Gastroesophageal sphincter (tissue), 4 donors: ENCODE data around the gene FAM83C. TPM values are rescaled to one million over a fixed set of nuclear protein-coding genes. Genes with fewer than 3 reads are reported as not detected.
A peak's percentile ranks its signal among the peaks of the same experiment; 100 is the strongest.

Experiments
- ATAC-seq: fragments of 150-250 bp; one replicate; pipeline ENCODE4 v1.9.1; 2016; ENCODE audit warnings: mild to moderate bottlenecking, moderate library complexity
- H3K27ac ChIP-seq, 4 donors: fragments of 200-600 bp; sonication (generic) in 3 of 4; 1 replicate in 3 of 4; 2 replicates in 1 of 4; pipeline ENCODE4 v1.5.1; 2016 to 2019
- H3K27me3 ChIP-seq: fragments of 200-600 bp; sonication (generic); one replicate; pipeline ENCODE4 v1.5.1; 2019
- H3K36me3 ChIP-seq, 2 donors: fragments of 200-600 bp; sonication (generic); one replicate each; pipeline ENCODE4 v1.5.1; 2019; ENCODE audit warnings: control low read depth in 1 of 2
- H3K4me1 ChIP-seq, 3 donors: fragments of 200-600 bp; sonication (generic); 1 replicate in 2 of 3; 2 replicates in 1 of 3; pipeline ENCODE4 v1.5.1; 2016 to 2019; ENCODE audit warnings: control low read depth in 2 of 3
- H3K4me3 ChIP-seq, 2 donors: fragments of 200-600 bp; sonication (generic); one replicate each; pipeline ENCODE4 v1.5.1; 2019; ENCODE audit warnings: mild to moderate bottlenecking in 1 of 2, moderate library complexity in 1 of 2
- H3K9me3 ChIP-seq, 3 donors: fragments of 200-600 bp; sonication (generic); one replicate each; pipeline ENCODE4 v1.5.1; 2017 to 2019; ENCODE audit warnings: control low read depth in 2 of 3
- CTCF ChIP-seq, 4 experiments: fragments of 200-600 bp in 2 of 4; fragments of 450-650 bp in 2 of 4; sonication (generic) in 1 of 4; IDR thresholded peaks; one replicate each; pipeline ENCODE4 v1.5.1; 2017 to 2019; ENCODE audit warnings: antibody characterized with exemption in 4 of 4, mild to moderate bottlenecking in 2 of 4, moderate library complexity in 2 of 4
- EP300 ChIP-seq: sonication (generic); formaldehyde crosslinking; IDR thresholded peaks from one replicate; pipeline ENCODE4 v1.6.1; 2017; ENCODE audit warnings: antibody characterized with exemption, mild to moderate bottlenecking
- POLR2A ChIP-seq, 2 donors: fragments of 450-650 bp; IDR thresholded peaks; one replicate each; pipeline ENCODE4 v1.6.1; 2017; ENCODE audit warnings: antibody characterized with exemption in 2 of 2, mild to moderate bottlenecking in 2 of 2, moderate library complexity in 1 of 2
- POLR2AphosphoS5 ChIP-seq: sonication (generic); formaldehyde crosslinking; IDR thresholded peaks from one replicate; pipeline ENCODE4 v1.6.1; 2017; ENCODE audit warnings: antibody characterized with exemption
- WGBS, 2 donors: methylation state at CpG; one replicate each; pipeline ENCODE4 v1.1.5; 2018; ENCODE audit warnings: low coverage in 1 of 2; 5-methylcytosine and 5-hydroxymethylcytosine counted together
- total RNA-seq, 4 donors: library from RNA; depleted of rRNA; stranded (reverse); fragments of >200 nt; gene quantifications; one replicate each; pipeline ENCODE4 v1.1.0, GENCODE V29; 2016

FAM83C gene
- total RNA-seq, 4 donors from 2014 or later = 1.4 TPM; not detected in 3

- no peaks in the 10 kb centered on the region for H3K9me3 ChIP-seq
Measured at GRCh38 chr20:35306931-35307517, 14.8 kb upstream of the FAM83C start.

DNA sequence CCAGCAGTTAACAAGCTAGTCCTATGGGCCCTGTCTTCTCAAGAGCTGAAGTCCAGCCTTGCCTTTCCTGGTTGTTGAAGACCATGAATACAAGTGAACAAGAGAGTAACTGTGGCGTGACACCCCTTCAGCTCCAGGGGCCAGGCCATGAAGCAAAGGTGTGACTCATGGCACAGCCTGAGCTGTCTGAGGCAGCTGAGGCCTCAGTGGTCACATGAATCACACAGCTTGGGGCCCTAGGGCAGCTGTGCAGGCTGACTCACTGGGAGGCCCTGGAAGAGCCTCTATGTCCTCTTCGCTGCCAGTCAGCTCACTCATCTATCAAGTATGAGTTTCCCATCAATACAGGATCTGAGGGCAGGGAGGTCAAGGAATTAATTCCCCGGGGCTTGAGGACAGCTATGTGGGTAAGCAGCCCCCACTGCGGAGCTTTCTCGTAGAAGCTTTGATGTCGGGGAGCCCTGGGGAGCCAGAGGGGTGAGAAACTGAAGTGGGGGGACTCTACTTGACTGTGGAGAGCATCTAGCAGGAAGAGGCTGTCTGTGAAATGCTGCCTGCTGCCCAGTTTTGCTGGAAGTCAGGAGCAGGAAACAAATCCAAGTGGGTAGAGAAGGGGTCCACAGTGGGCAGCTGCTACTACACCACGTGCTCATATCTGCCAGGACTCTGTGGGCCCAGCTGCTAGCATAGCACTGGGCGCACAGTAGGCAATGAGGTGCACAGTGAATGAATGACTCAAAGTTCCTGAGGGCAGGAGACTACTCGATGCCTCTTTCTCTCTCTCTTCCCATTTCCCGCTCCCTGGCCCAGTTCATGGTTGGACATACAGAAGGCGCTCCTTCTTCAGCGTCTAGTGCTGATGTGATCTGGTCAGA is 13.7 kb upstream of the FAM83C start:
- H3K27me3 ChIP-seq = no peaks in the 10 kb centered on the region
- ATAC-seq = peak; percentile 75
- H3K4me1 ChIP-seq = peaks cover 6 to 70% (median 20%) of the 10 kb centered on the region in 3 donors
- peak overlapping the region in 2 of 4 donors; percentile 51 to 58 for H3K27ac ChIP-seq
- no peak overlapping the region for H3K4me3 ChIP-seq
- TF ChIP-seq POLR2A (IDR thresholded peaks at IDR 0.05) = no peak
- TF ChIP-seq POLR2AphosphoS5 = peak; percentile 50
- WGBS, 2 donors = 68 to 86% methylated on average over 6 to 9 of the region's 12 CpGs
- no peaks in the 10 kb centered on the region for H3K9me3 ChIP-seq
- peaks cover 0 to 9% of the 10 kb centered on the region in 2 donors for H3K36me3 ChIP-seq

More at GRCh38 chr20:35306931-35307517, 14.8 kb upstream of the FAM83C start:
- peaks cover 0 to 14% of the 10 kb centered on the region in 2 donors for H3K36me3 ChIP-seq
- no peak for TF ChIP-seq EP300
- peak in 3 of 4 experiments; percentile 40 to 64 (median 45) for TF ChIP-seq CTCF (IDR thresholded peaks at IDR 0.05)
- TF ChIP-seq POLR2A (IDR thresholded peaks at IDR 0.05) = no peak
- no peak for TF ChIP-seq POLR2AphosphoS5
- WGBS, 2 donors = 39% methylated on average over 3 of the region's 4 CpGs; no CpG with 5 or more reads in 1 of the 2 donors
- no peaks in the 10 kb centered on the region for H3K27me3 ChIP-seq
- peak overlapping the region in 3 of 4 donors; percentile 51 to 61 (median 58) for H3K27ac ChIP-seq
- ATAC-seq = peak; percentile 58
- H3K4me3 ChIP-seq = no peak overlapping the region
- peaks cover 6 to 63% (median 20%) of the 10 kb centered on the region in 3 donors for H3K4me1 ChIP-seq

DNA sequence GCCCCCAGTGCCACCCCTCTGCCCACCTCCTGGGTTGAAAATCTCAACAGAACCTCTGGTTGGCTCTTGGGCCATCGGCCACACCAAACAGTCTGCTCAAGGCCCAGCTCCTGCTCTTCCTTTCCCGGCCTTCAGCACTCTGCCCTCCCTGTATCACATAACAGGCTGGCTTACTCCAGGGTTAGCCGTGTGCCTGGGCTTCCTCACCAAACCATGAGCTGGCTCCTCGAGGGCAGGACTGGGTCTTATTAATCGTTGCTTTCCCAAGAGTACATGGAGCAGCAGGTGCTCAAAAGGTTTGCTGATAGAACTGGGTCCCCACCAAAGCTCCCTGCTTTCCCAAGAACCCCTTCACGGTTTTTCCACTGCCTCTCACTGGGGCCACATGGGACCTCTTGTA is 12.7 kb upstream of the FAM83C start:
- TF ChIP-seq CTCF (IDR thresholded peaks at IDR 0.05) (no peak), EP300 (no peak), POLR2AphosphoS5 (no peak), POLR2A (IDR thresholded peaks at IDR 0.05) (no peak)
- Histone ChIP-seq H3K27me3 (no peaks in the 10 kb centered on the region), H3K36me3 (peaks cover 0 to 9% of the 10 kb centered on the region in 2 donors), H3K27ac (no peak overlapping the region), H3K4me1 (peaks cover 6 to 70% (median 20%) of the 10 kb centered on the region in 3 donors), H3K4me3 (no peak overlapping the region), H3K9me3 (no peaks in the 10 kb centered on the region)
- WGBS, 2 donors = 100% methylated on average over 4 of the region's 6 CpGs; no CpG with 5 or more reads in 1 of the 2 donors
- no peak for ATAC-seq

- Histone ChIP-seq H3K27me3 (no peaks in the 10 kb centered on the region), H3K27ac (peak overlapping the region in 2 of 4 donors; percentile 7 to 49), H3K36me3 (peaks cover 0 to 9% of the 10 kb centered on the region in 2 donors), H3K4me1 (peaks cover 6 to 68% (median 20%) of the 10 kb centered on the region in 3 donors), H3K4me3 (no peak overlapping the region), H3K9me3 (no peaks in the 10 kb centered on the region)
- peak; percentile 55 for ATAC-seq
- TF ChIP-seq CTCF (IDR thresholded peaks at IDR 0.05) = peak in 3 of 4 experiments; percentile 91 to 92 (median 92)
- TF ChIP-seq POLR2AphosphoS5 = no peak
- WGBS, 2 donors = 85% methylated on average over 4 of the region's 18 CpGs; no CpG with 5 or more reads in 1 of the 2 donors
Measured at GRCh38 chr20:35303735-35304491, 11.7 kb upstream of the FAM83C start.

DNA sequence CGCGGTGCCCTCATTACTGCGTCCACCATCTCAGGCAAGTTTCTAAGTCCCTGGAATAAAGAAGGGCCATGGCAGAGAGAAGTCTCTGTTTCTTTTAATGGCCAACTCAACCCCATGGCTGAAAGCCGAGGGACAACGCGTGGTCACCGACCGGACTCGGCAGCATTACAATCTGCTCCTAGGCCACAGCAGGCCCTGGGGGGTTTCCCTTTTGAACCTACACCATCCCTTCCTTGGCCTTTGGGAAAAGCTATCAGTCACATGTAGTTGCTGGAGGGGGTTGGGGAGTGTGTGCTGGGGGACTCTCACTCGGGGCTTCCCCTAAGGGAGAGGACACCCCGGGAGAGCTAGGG is 11.1 kb upstream of the FAM83C start:
- Histone ChIP-seq H3K36me3 (peaks cover 0 to 9% of the 10 kb centered on the region in 2 donors), H3K27ac (peak overlapping the region in 2 of 4 donors; percentile 7 to 49), H3K4me1 (peaks cover 6 to 63% (median 20%) of the 10 kb centered on the region in 3 donors), H3K9me3 (no peaks in the 10 kb centered on the region), H3K4me3 (no peak overlapping the region), H3K27me3 (no peaks in the 10 kb centered on the region)
- 80 to 93% methylated on average over 2 of the region's 11 CpGs for WGBS, 2 donors
- no peak for ATAC-seq
- no peak for TF ChIP-seq POLR2A (IDR thresholded peaks at IDR 0.05)
- no peak for TF ChIP-seq POLR2AphosphoS5
- TF ChIP-seq CTCF (IDR thresholded peaks at IDR 0.05) = no peak
- no peak for TF ChIP-seq EP300
